SU-DHL-6 (cell line): ENCODE data around the gene FLNB.
A peak's percentile ranks its signal among the peaks of the same experiment; 100 is the strongest.

Experiments used
- CTCF ChIP-seq: fragments of 200-600 bp; sonication (generic); IDR thresholded peaks from one replicate; pipeline ENCODE4 v1.5.1; 2017; ENCODE audit warnings: antibody characterized with exemption, mild to moderate bottlenecking, low read length, moderate library complexity; ENCODE audit not compliant: insufficient read depth, poor library complexity, severe bottlenecking
- EZH2phosphoT487 ChIP-seq: fragments of 200-600 bp; sonication (generic), shearing (Covaris generic); conservative IDR thresholded peaks from 2 replicates; pipeline ENCODE4 v1.6.1; 2018; ENCODE audit warnings: mild to moderate bottlenecking, antibody characterized with exemption, low read length, moderate library complexity, mixed read lengths

DNA sequence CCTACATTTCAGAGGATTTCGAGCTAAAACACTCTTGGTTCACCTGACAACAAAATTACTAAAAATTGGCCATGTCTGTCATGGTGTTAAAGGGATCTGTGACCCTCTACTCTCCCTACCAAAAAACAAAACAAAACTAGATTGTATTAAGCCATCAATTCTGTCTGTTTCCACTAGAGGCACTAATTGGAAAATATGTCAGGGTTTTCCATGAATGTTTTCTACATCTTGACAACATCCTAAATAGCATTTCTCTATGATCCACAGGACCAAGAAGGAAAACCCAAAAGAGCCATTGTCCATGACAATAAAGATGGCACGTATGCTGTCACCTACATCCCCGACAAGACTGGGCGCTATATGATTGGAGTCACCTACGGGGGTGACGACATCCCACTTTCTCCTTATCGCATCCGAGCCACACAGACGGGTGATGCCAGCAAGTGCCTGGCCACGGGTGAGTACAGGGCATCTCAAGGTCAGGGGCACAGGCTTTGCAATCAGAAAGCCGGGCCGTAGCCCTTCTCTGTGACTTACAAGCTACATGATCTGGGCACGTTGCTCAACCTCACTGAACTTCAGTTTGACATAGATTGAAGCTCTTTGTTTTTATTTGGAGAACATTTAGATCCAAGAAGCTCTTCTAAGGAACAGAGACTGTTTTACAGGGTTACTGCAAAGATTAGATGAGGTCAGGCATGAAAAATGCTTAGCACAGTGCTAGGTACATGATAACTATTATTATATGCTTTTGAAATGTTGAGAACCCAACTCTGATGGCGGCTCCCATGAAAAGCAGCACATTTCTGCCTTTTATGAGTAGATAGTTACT lies 127.7 kb downstream of the FLNB start:
- TF ChIP-seq CTCF (peak; percentile 27), EZH2phosphoT487 (no peak)
